Non-pigmented ciliary epithelial cell (primary cell): Measurements from ENCODE around the gene GRM7.

Experiments
- DNase-seq: peaks from one replicate; pipeline ENCODE4 v3.0.0-alpha.2; 2010; ENCODE audit warnings: low read depth

The GRM7 gene

GRCh38 chr3:7789324-7789723 is 928.4 kb downstream of the GRM7 start:
- DNase-seq = no peak

- DNase-seq = no peak
Observed at GRCh38 chr3:7790141-7790540, 929.2 kb downstream of the GRM7 start.
